PC-3 (cell line): ENCODE data around the gene NFATC2.

ENCODE experiments used
- CTCF ChIP-seq: fragments of 300-600 bp; sonication (generic); conservative IDR thresholded peaks from 2 replicates; pipeline ENCODE4 v1.5.1; 2017; ENCODE audit warnings: antibody characterized with exemption, low read depth, mild to moderate bottlenecking, low read length
- EZH2 ChIP-seq: fragments of 300-600 bp; sonication (generic); IDR thresholded peaks from one replicate; pipeline ENCODE4 v1.6.1; 2017; ENCODE audit warnings: antibody characterized with exemption, mild to moderate bottlenecking, low read length; ENCODE audit not compliant: unreplicated experiment
- EZH2phosphoT487 ChIP-seq: fragments of 300-600 bp; sonication (generic); IDR thresholded peaks from 2 replicates; pipeline ENCODE4 v1.6.1; 2018; ENCODE audit warnings: mild to moderate bottlenecking, antibody characterized with exemption, low read length, borderline replicate concordance

- no peak for TF ChIP-seq EZH2phosphoT487
- TF ChIP-seq CTCF: no peak
- TF ChIP-seq EZH2: no peak
Measured at GRCh38 chr20:51368461-51369211, 173.9 kb downstream of the NFATC2 start.
